Mesendoderm (in vitro differentiated cells): ENCODE measurements around the gene GALNS.

ENCODE experiments used
- DNase-seq: peaks from one replicate; pipeline ENCODE4 v3.0.0; 2013
- H2AK5ac ChIP-seq: 2 replicates; pipeline ENCODE4 v1.6.1; 2013; ENCODE audit warnings: low read length, inconsistent platforms
- H2BK120ac ChIP-seq: 2 replicates; pipeline ENCODE4 v1.6.1; 2013; ENCODE audit warnings: low read depth, mild to moderate bottlenecking, low read length, moderate library complexity, mixed read lengths
- H2BK15ac ChIP-seq: replicated peaks from 2 replicates; pipeline ENCODE4 v1.6.1; 2013; ENCODE audit warnings: low read depth, mild to moderate bottlenecking, moderate library complexity
- H2BK5ac ChIP-seq: 2 replicates; pipeline ENCODE4 v1.6.1; 2013; ENCODE audit warnings: low read length, inconsistent platforms
- H3K18ac ChIP-seq: 2 replicates; pipeline ENCODE4 v1.6.1; 2013; ENCODE audit warnings: mild to moderate bottlenecking, low read length, mixed read lengths
- H3K23ac ChIP-seq: one replicate; pipeline ENCODE4 v1.6.1; 2013; ENCODE audit warnings: low read length
- H3K27ac ChIP-seq: 2 replicates; pipeline ENCODE4 v1.5.1; 2013; ENCODE audit warnings: low read depth, mild to moderate bottlenecking, inconsistent platforms, low read length, moderate library complexity
- H3K27me3 ChIP-seq: 2 replicates; pipeline ENCODE4 v1.6.1; 2013; ENCODE audit warnings: low read length, control low read depth, mild to moderate bottlenecking, inconsistent platforms; ENCODE audit not compliant: insufficient read depth, poor library complexity
- H3K36me3 ChIP-seq: 2 replicates; pipeline ENCODE4 v1.6.1; 2013; ENCODE audit warnings: low read length, inconsistent platforms; ENCODE audit not compliant: control insufficient read depth, insufficient read depth
- H3K4ac ChIP-seq: one replicate; pipeline ENCODE4 v1.6.1; 2013; ENCODE audit warnings: low read depth, mild to moderate bottlenecking, low read length, moderate library complexity
- H3K4me1 ChIP-seq: 2 replicates; pipeline ENCODE4 v1.6.1; 2013; ENCODE audit warnings: low read depth, low read length, inconsistent platforms; ENCODE audit not compliant: control insufficient read depth
- H3K4me2 ChIP-seq: 2 replicates; pipeline ENCODE4 v1.6.1; 2013; ENCODE audit warnings: low read length
- H3K4me3 ChIP-seq: 2 replicates; pipeline ENCODE4 v1.5.1; 2013; ENCODE audit warnings: mild to moderate bottlenecking, low read length
- H3K56ac ChIP-seq: one replicate; pipeline ENCODE4 v1.6.1; 2013; ENCODE audit warnings: low read length
- H3K79me1 ChIP-seq: 2 replicates; pipeline ENCODE4 v1.6.1; 2013; ENCODE audit warnings: low read length, inconsistent platforms
- H3K79me2 ChIP-seq: 2 replicates; pipeline ENCODE4 v1.6.1; 2013; ENCODE audit warnings: mild to moderate bottlenecking, low read length; ENCODE audit not compliant: control insufficient read depth, insufficient read depth
- H3K9ac ChIP-seq: 2 replicates; pipeline ENCODE4 v1.6.1; 2013; ENCODE audit warnings: low read length, inconsistent platforms
- H4K5ac ChIP-seq: one replicate; pipeline ENCODE4 v1.6.1; 2013; ENCODE audit warnings: low read length
- H4K8ac ChIP-seq: one replicate; pipeline ENCODE4 v1.6.1; 2013; ENCODE audit warnings: low read depth, mild to moderate bottlenecking, control low read depth, low read length, moderate library complexity
- WGBS: extraction: QIAGEN DNeasy Blood & Tissue Kit; methylation state at CpG from one replicate; pipeline ENCODE4 v1.1.7; 2013; ENCODE audit warnings: low lambda C conversion rate, missing lambda C conversion rate; ENCODE audit not compliant: insufficient coverage; ENCODE audit errors: extremely low coverage; 5-methylcytosine and 5-hydroxymethylcytosine counted together

GALNS gene

DNA sequence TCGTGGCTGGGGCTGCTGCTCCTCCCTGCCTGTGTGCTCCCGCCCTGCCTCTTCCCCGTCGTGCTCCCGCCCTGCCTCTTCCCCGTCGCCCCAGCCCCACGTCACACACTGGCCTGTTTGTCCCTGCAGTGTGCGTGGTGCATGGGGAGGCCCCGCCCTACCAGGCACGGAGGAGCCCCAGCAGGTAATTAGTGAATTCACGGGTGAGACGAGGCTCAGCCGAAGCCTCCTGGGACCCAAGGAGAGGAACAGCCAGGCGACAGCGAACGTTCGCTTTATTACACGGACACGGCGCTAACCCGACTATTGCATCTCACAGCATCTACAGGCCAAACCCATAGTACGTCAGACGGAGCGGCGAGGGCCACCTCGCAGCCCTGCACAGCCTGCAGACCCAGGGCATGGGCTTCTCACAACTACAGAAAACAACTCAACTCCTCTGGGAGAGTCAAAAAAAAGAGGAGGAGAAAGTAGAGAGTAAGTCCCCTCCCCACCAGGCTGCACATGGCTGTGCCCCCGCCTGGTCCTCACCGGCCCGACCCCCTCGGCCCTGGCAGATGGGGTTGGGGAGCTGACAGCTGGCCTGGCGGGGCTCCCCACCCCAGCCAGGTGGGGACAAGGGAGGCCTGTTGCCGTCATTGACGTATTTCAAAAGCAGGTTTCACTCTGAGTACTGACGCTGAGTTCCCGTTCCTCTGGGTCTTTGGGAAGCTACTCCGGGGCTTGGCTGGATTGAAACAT is 14.0 kb upstream of the GALNS start:
- Histone ChIP-seq H3K27me3 (no peaks in the 10 kb centered on the region), H3K4me1 (no peaks in the 10 kb centered on the region)
- no CpG with 5 or more reads among the region's 37 CpGs for WGBS

GRCh38 chr16:88869673-88869980 is 12.9 kb upstream of the GALNS start:
- no peak overlapping the region for H3K4me3 ChIP-seq
- no peak overlapping the region for H3K9ac ChIP-seq
- H2BK120ac ChIP-seq: no peak overlapping the region
- H3K79me2 ChIP-seq: no peaks in the 10 kb centered on the region
- no peak overlapping the region for H3K4me2 ChIP-seq
- no peaks in the 10 kb centered on the region for H3K36me3 ChIP-seq
- no peak for DNase-seq
- no peak overlapping the region for H2AK5ac ChIP-seq
- H4K5ac ChIP-seq: no peak overlapping the region
- H3K4ac ChIP-seq: no peak overlapping the region
- H3K56ac ChIP-seq: no peak overlapping the region
- no peak overlapping the region for H3K18ac ChIP-seq
- H3K79me1 ChIP-seq: no peaks in the 10 kb centered on the region
- H3K23ac ChIP-seq: no peak overlapping the region
- H3K27ac ChIP-seq: no peak overlapping the region
- no CpG with 5 or more reads among the region's 9 CpGs for WGBS
- H3K4me1 ChIP-seq: no peaks in the 10 kb centered on the region
- no peak overlapping the region for H4K8ac ChIP-seq
- H3K27me3 ChIP-seq: no peaks in the 10 kb centered on the region
- no peak overlapping the region for H2BK15ac ChIP-seq
- no peak overlapping the region for H2BK5ac ChIP-seq

More for the DNA sequence above, 14.0 kb upstream of the GALNS start:
- H3K4me2 ChIP-seq: no peak overlapping the region
- H4K8ac ChIP-seq: no peak overlapping the region
- no peak overlapping the region for H2AK5ac ChIP-seq
- H3K27ac ChIP-seq: no peak overlapping the region
- H3K79me1 ChIP-seq: no peaks in the 10 kb centered on the region
- H2BK120ac ChIP-seq: no peak overlapping the region
- H3K4me3 ChIP-seq: no peak overlapping the region
- no peak for DNase-seq
- H3K36me3 ChIP-seq: no peaks in the 10 kb centered on the region
- no peak overlapping the region for H3K4ac ChIP-seq
- H4K5ac ChIP-seq: no peak overlapping the region
- H3K23ac ChIP-seq: no peak overlapping the region
- no peak overlapping the region for H3K18ac ChIP-seq
- H2BK5ac ChIP-seq: no peak overlapping the region
- no peak overlapping the region for H3K9ac ChIP-seq
- H3K56ac ChIP-seq: no peak overlapping the region
- H2BK15ac ChIP-seq: no peak overlapping the region
- no peaks in the 10 kb centered on the region for H3K79me2 ChIP-seq

GRCh38 chr16:88868974-88869672 is 12.4 kb upstream of the GALNS start:
- Histone ChIP-seq H2BK120ac (no peak overlapping the region), H4K5ac (no peak overlapping the region), H2BK15ac (no peak overlapping the region), H3K4me2 (no peak overlapping the region), H3K79me2 (no peaks in the 10 kb centered on the region), H3K4ac (no peak overlapping the region), H3K4me3 (no peak overlapping the region), H3K79me1 (no peaks in the 10 kb centered on the region), H3K23ac (no peak overlapping the region), H4K8ac (no peak overlapping the region), H3K4me1 (no peaks in the 10 kb centered on the region), H3K56ac (no peak overlapping the region), H2BK5ac (no peak overlapping the region), H3K18ac (no peak overlapping the region), H3K9ac (no peak overlapping the region), H3K27me3 (no peaks in the 10 kb centered on the region), H2AK5ac (no peak overlapping the region), H3K27ac (no peak overlapping the region), H3K36me3 (no peaks in the 10 kb centered on the region)
- WGBS: no CpG with 5 or more reads among the region's 27 CpGs
- DNase-seq: no peak

GRCh38 chr16:88867581-88868246 is 11.0 kb upstream of the GALNS start:
- no peak overlapping the region for H3K9ac ChIP-seq
- no peak overlapping the region for H2BK120ac ChIP-seq
- H3K4me3 ChIP-seq: no peak overlapping the region
- no peak overlapping the region for H3K56ac ChIP-seq
- no peak overlapping the region for H4K8ac ChIP-seq
- no peaks in the 10 kb centered on the region for H3K36me3 ChIP-seq
- H2AK5ac ChIP-seq: no peak overlapping the region
- no peak for DNase-seq
- no CpG with 5 or more reads among the region's 24 CpGs for WGBS
- no peak overlapping the region for H2BK15ac ChIP-seq
- H3K79me1 ChIP-seq: no peaks in the 10 kb centered on the region
- H3K4ac ChIP-seq: no peak overlapping the region
- no peak overlapping the region for H2BK5ac ChIP-seq
- H3K27me3 ChIP-seq: no peaks in the 10 kb centered on the region
- no peaks in the 10 kb centered on the region for H3K4me1 ChIP-seq
- no peaks in the 10 kb centered on the region for H3K79me2 ChIP-seq
- H3K23ac ChIP-seq: no peak overlapping the region
- H3K4me2 ChIP-seq: no peak overlapping the region
- no peak overlapping the region for H3K27ac ChIP-seq
- no peak overlapping the region for H3K18ac ChIP-seq
- H4K5ac ChIP-seq: no peak overlapping the region

- H3K4me1 ChIP-seq: no peaks in the 10 kb centered on the region
- WGBS: no CpG with 5 or more reads among the region's 20 CpGs
- DNase-seq: no peak
- no peak within 1 kb of the TSS for H3K23ac ChIP-seq
- H3K4me2 ChIP-seq: no peak within 1 kb of the TSS
- H2BK15ac ChIP-seq: no peak within 1 kb of the TSS
- no peak within 1 kb of the TSS for H3K27ac ChIP-seq
- no peak within 1 kb of the TSS for H2AK5ac ChIP-seq
- H3K9ac ChIP-seq: no peak within 1 kb of the TSS
- no peak within 1 kb of the TSS for H4K5ac ChIP-seq
- H3K4me3 ChIP-seq: no peak within 1 kb of the TSS
- H3K79me1 ChIP-seq: no peaks in the 10 kb centered on the region
- H3K18ac ChIP-seq: no peak within 1 kb of the TSS
- no peak within 1 kb of the TSS for H4K8ac ChIP-seq
- no peak within 1 kb of the TSS for H3K4ac ChIP-seq
- H2BK5ac ChIP-seq: no peak within 1 kb of the TSS
- no peaks in the 10 kb centered on the region for H3K79me2 ChIP-seq
- no peak within 1 kb of the TSS for H2BK120ac ChIP-seq
- no peak within 1 kb of the TSS for H3K56ac ChIP-seq
- no peaks in the 10 kb centered on the region for H3K36me3 ChIP-seq
- H3K27me3 ChIP-seq: no peaks in the 10 kb centered on the region
Measured at GRCh38 chr16:88866151-88866920, 9.6 kb upstream of the GALNS start, which contains the start of gene PABPN1L. PABPN1L (minus strand) TSS chr16:88866660; CDS start chr16:88866606, 54 bp downstream.
